ENCODE data around the gene BLOC1S1. TPM values are rescaled to one million over a fixed set of nuclear protein-coding genes. Genes with fewer than 3 reads are reported as not detected.

Gene BLOC1S1
- total RNA-seq, 2 donors from 2014 or later: 54.8 to 85.8 TPM

GRCh38 chr12:55698965-55699364, 16.9 kb upstream of the BLOC1S1 start:
- H3K27me3 Mint-ChIP-seq: peaks cover 0 to 5% of the 10 kb centered on the region in 2 donors
- ATAC-seq (no peak), DNase-seq (ENCODE audit: low spot score) (no peak)
- H3K9me3 Mint-ChIP-seq: no peaks in the 10 kb centered on the region
- no peaks in the 10 kb centered on the region for H3K4me1 Mint-ChIP-seq (ENCODE audit: low read depth in 2 of 2)
- no peak overlapping the region for H3K27ac Mint-ChIP-seq
- no peak overlapping the region for H3K4me3 Mint-ChIP-seq
- no peaks in the 10 kb centered on the region for H3K36me3 Mint-ChIP-seq

- ATAC-seq (no peak), DNase-seq (ENCODE audit: low spot score) (no peak)
- no peak overlapping the region for H3K27ac Mint-ChIP-seq
- H3K27me3 Mint-ChIP-seq: peaks cover 0 to 5% of the 10 kb centered on the region in 2 donors
- no peaks in the 10 kb centered on the region for H3K4me1 Mint-ChIP-seq (ENCODE audit: low read depth in 2 of 2)
- H3K9me3 Mint-ChIP-seq: no peaks in the 10 kb centered on the region
- no peaks in the 10 kb centered on the region for H3K36me3 Mint-ChIP-seq
- no peak overlapping the region for H3K4me3 Mint-ChIP-seq
These were observed 16.3 kb upstream of the BLOC1S1 start for GRCh38 chr12:55699471-55700055.

GRCh38 chr12:55700255-55701018, 15.4 kb upstream of the BLOC1S1 start:
- ATAC-seq (no peak), DNase-seq (ENCODE audit: low spot score) (no peak)
- Mint-ChIP-seq H3K4me3 (no peak overlapping the region), H3K9me3 (no peaks in the 10 kb centered on the region), H3K27ac (no peak overlapping the region), H3K4me1 (ENCODE audit: low read depth in 2 of 2) (no peaks in the 10 kb centered on the region), H3K36me3 (no peaks in the 10 kb centered on the region), H3K27me3 (peaks cover 0 to 5% of the 10 kb centered on the region in 2 donors)

- H3K4me3 Mint-ChIP-seq: no peak overlapping the region
- ATAC-seq (no peak), DNase-seq (ENCODE audit: low spot score) (no peak)
- H3K9me3 Mint-ChIP-seq: no peaks in the 10 kb centered on the region
- H3K27ac Mint-ChIP-seq: no peak overlapping the region
- peaks cover 6 to 7% of the 10 kb centered on the region in 2 donors for H3K4me1 Mint-ChIP-seq (ENCODE audit: low read depth in 2 of 2)
- H3K27me3 Mint-ChIP-seq: peaks cover 6 to 8% of the 10 kb centered on the region in 2 donors
- no peaks in the 10 kb centered on the region for H3K36me3 Mint-ChIP-seq
These were observed 13.0 kb upstream of the BLOC1S1 start for GRCh38 chr12:55702861-55703260.

GRCh38 chr12:55703288-55703687, 12.6 kb upstream of the BLOC1S1 start:
- H3K36me3 Mint-ChIP-seq: no peaks in the 10 kb centered on the region
- DNase-seq (ENCODE audit: low spot score) (no peak), ATAC-seq (no peak)
- H3K4me3 Mint-ChIP-seq: no peak overlapping the region
- peaks cover 10 to 11% of the 10 kb centered on the region in 2 donors for H3K4me1 Mint-ChIP-seq (ENCODE audit: low read depth in 2 of 2)
- peaks cover 11 to 13% of the 10 kb centered on the region in 2 donors for H3K27me3 Mint-ChIP-seq
- H3K9me3 Mint-ChIP-seq: no peaks in the 10 kb centered on the region
- no peak overlapping the region for H3K27ac Mint-ChIP-seq

- peaks cover 17 to 21% of the 10 kb centered on the region in 2 donors for H3K27me3 Mint-ChIP-seq
- H3K4me3 Mint-ChIP-seq: no peak overlapping the region
- no peak overlapping the region for H3K27ac Mint-ChIP-seq
- no peaks in the 10 kb centered on the region for H3K9me3 Mint-ChIP-seq
- no peaks in the 10 kb centered on the region for H3K36me3 Mint-ChIP-seq
- DNase-seq (ENCODE audit: low spot score) (no peak), ATAC-seq (no peak)
- peaks cover 17 to 20% of the 10 kb centered on the region in 2 donors for H3K4me1 Mint-ChIP-seq (ENCODE audit: low read depth in 2 of 2)
These were observed 11.7 kb upstream of the BLOC1S1 start for GRCh38 chr12:55703901-55704761.

GRCh38 chr12:55704824-55705718, 10.8 kb upstream of the BLOC1S1 start:
- H3K36me3 Mint-ChIP-seq: no peaks in the 10 kb centered on the region
- DNase-seq (ENCODE audit: low spot score) (no peak), ATAC-seq (no peak)
- H3K27ac Mint-ChIP-seq: no peak overlapping the region
- H3K4me1 Mint-ChIP-seq (ENCODE audit: low read depth in 2 of 2): peaks cover 19 to 22% of the 10 kb centered on the region in 2 donors
- peaks cover 24 to 30% of the 10 kb centered on the region in 2 donors for H3K27me3 Mint-ChIP-seq
- no peaks in the 10 kb centered on the region for H3K9me3 Mint-ChIP-seq
- no peak overlapping the region for H3K4me3 Mint-ChIP-seq

GRCh38 chr12:55705782-55706402, 10.0 kb upstream of the BLOC1S1 start:
- H3K27me3 Mint-ChIP-seq: peaks cover 24 to 32% of the 10 kb centered on the region in 2 donors
- ATAC-seq (no peak), DNase-seq (ENCODE audit: low spot score) (peak; percentile 44)
- H3K4me3 Mint-ChIP-seq: no peak overlapping the region
- H3K27ac Mint-ChIP-seq: no peak overlapping the region
- H3K36me3 Mint-ChIP-seq: no peaks in the 10 kb centered on the region
- no peaks in the 10 kb centered on the region for H3K9me3 Mint-ChIP-seq
- peaks cover 19 to 22% of the 10 kb centered on the region in 2 donors for H3K4me1 Mint-ChIP-seq (ENCODE audit: low read depth in 2 of 2)

GRCh38 chr12:55706568-55707218, 9.2 kb upstream of the BLOC1S1 start:
- ATAC-seq (no peak), DNase-seq (ENCODE audit: low spot score) (peak; percentile 6)
- no peaks in the 10 kb centered on the region for H3K9me3 Mint-ChIP-seq
- H3K27ac Mint-ChIP-seq: peak overlapping the region in 1 of 2 donors; percentile 43
- H3K27me3 Mint-ChIP-seq: peaks cover 24 to 33% of the 10 kb centered on the region in 2 donors
- H3K4me1 Mint-ChIP-seq (ENCODE audit: low read depth in 2 of 2): peaks cover 19 to 22% of the 10 kb centered on the region in 2 donors
- peak overlapping the region; percentile 80 for H3K4me3 Mint-ChIP-seq
- no peaks in the 10 kb centered on the region for H3K36me3 Mint-ChIP-seq

GRCh38 chr12:55707219-55707671, 8.6 kb upstream of the BLOC1S1 start:
- Mint-ChIP-seq H3K9me3 (no peaks in the 10 kb centered on the region), H3K36me3 (no peaks in the 10 kb centered on the region), H3K4me1 (ENCODE audit: low read depth in 2 of 2) (peaks cover 19 to 22% of the 10 kb centered on the region in 2 donors), H3K27me3 (peaks cover 26 to 39% of the 10 kb centered on the region in 2 donors), H3K4me3 (peak overlapping the region; percentile 80), H3K27ac (peak overlapping the region in 1 of 2 donors; percentile 43)
- ATAC-seq (peak; percentile 51 to 64), DNase-seq (ENCODE audit: low spot score) (no peak)

- H3K9me3 Mint-ChIP-seq: no peaks in the 10 kb centered on the region
- ATAC-seq (peak; percentile 83 to 87), DNase-seq (ENCODE audit: low spot score) (peak; percentile 78)
- H3K27me3 Mint-ChIP-seq: peaks cover 26 to 40% of the 10 kb centered on the region in 2 donors
- H3K27ac Mint-ChIP-seq: peak within 1 kb of the TSS in 1 of 2 donors; percentile 43
- no peaks in the 10 kb centered on the region for H3K36me3 Mint-ChIP-seq
- peaks cover 19 to 22% of the 10 kb centered on the region in 2 donors for H3K4me1 Mint-ChIP-seq (ENCODE audit: low read depth in 2 of 2)
- peak within 1 kb of the TSS; percentile 80 for H3K4me3 Mint-ChIP-seq
These were observed 7.8 kb upstream of the BLOC1S1 start, which contains the start of gene ITGA7 for GRCh38 chr12:55707841-55708694. Gene ITGA7, minus strand, starts transcription at chr12:55707904. Its CDS starts 222 bp downstream, at chr12:55707682.
